Activated CD8-positive, alpha-beta T cell treated with anti-CD3 and anti-CD28 coated beads for 36 hours (primary cell): Measurements from ENCODE around the gene RIMBP2. TPM values are rescaled to one million over a fixed set of nuclear protein-coding genes. Genes with fewer than 3 reads are reported as not detected.
"Not testable (repeated sequence)": the region's sequence is repeated elsewhere in the genome, so short reads cannot be mapped to it uniquely, and the experiment has no call there.

Source experiments
- ATAC-seq: fragments of 200-7000 bp; cut with Tn5 transposase; one replicate; pipeline ENCODE4 v1.10.0; 2021; ENCODE audit warnings: mild to moderate bottlenecking, moderate library complexity
- CTCF ChIA-PET: fragments of 350-600 bp; sonication (Branson Sonifier 250); formaldehyde crosslinking; loops from one replicate; lab custom pipeline; 2021; ENCODE audit warnings: antibody characterized with exemption; lab: Charles Lee
- POLR2A ChIA-PET: fragments of 350-600 bp; sonication (Branson Sonifier 250); formaldehyde crosslinking; loops from one replicate; lab custom pipeline; 2021; ENCODE audit warnings: antibody characterized with exemption; lab: Charles Lee
- DNase-seq: peaks from one replicate; pipeline ENCODE4 v3.0.0-alpha.2; 2020
- H3K27ac Mint-ChIP-seq: one replicate; pipeline ENCODE4 v1.8.0; 2021; ENCODE audit warnings: mild to moderate bottlenecking, mixed read lengths
- H3K27me3 Mint-ChIP-seq: one replicate; pipeline ENCODE4 v1.8.0; 2021; ENCODE audit warnings: mixed read lengths
- H3K36me3 Mint-ChIP-seq: one replicate; pipeline ENCODE4 v1.8.0; 2021; ENCODE audit warnings: low read depth, mixed read lengths
- H3K4me1 Mint-ChIP-seq: one replicate; pipeline ENCODE4 v1.8.0; 2021; ENCODE audit warnings: low read depth, mixed read lengths
- H3K4me3 Mint-ChIP-seq: one replicate; pipeline ENCODE4 v1.8.0; 2021; ENCODE audit warnings: mild to moderate bottlenecking, moderate library complexity, mixed read lengths
- H3K9me3 Mint-ChIP-seq: one replicate; pipeline ENCODE4 v1.8.0; 2021; ENCODE audit warnings: mixed read lengths
- intact Hi-C: fragments of 100-400 bp; cut with micrococcal nuclease; formaldehyde crosslinking; loops from one replicate; pipeline ENCODE4 v1.10.0; 2022
- total RNA-seq, 2 experiments: library from RNA; stranded (reverse); gene quantifications; one replicate each; pipeline ENCODE4 v1.2.3, GENCODE V29; 2021
- TF ChIP-seq, protein P1 (sequence below): fragments of 200-600 bp; IDR thresholded peaks from one replicate; pipeline ENCODE4 v1.8.0; 2022; ENCODE audit warnings: antibody characterized with exemption, mild to moderate bottlenecking

Gene RIMBP2
- total RNA-seq, 2 experiments from 2014 or later: not detected

DNA sequence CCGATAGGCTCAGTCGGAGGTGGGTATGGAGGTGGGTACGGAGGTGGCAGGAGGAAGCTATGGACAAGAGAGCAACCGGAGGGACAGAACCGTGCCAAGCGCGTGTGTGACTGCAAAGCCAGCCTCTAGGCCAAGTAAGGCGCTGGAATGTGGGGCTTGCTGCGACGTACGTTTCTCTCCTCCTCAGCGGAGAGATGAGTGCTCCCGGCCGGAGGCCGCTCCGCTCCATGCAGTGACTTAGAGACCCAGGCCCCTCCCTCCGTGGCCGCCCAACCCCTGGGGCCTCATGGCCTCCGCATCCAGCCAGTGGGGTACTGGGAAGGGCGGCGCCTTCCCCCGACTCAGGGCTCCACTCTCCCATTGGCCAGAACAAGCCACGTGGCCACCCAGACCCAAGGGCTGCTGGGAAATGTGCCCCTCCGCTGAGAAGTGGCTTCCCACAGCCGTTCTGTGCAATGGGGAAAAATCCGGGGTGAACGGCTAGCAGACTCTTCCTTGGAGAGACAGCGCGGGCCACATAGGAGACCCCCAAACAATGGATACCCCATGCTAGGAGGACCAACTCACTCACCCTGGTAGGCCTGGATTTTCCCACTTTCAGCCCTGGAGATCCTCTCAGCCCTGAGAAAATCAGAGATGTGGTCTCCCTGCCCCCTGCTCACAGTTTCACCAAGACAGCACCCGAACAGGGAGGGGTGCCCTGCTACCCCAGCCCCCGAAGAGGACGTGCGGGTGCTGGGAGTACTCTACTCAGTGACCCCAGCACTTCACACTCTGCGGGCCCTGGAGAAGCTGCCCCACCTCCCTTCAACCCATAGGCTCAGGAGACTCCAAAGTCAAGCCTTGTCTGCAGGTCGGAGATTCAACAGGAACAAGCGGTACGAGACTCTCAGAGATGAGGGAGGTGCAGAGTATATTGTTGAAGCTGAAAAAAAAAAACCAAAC, 66.7 kb downstream of the RIMBP2 start:
- no peaks in the 10 kb centered on the region for H3K4me1 Mint-ChIP-seq
- ChIA-PET POLR2A (no interaction called here), CTCF (no interaction called here)
- no peaks in the 10 kb centered on the region for H3K9me3 Mint-ChIP-seq
- ATAC-seq: no peak
- H3K36me3 Mint-ChIP-seq: no peaks in the 10 kb centered on the region
- intact Hi-C loops: no loop called here
- no peak overlapping the region for H3K4me3 Mint-ChIP-seq
- DNase-seq: no peak
- TF ChIP-seq, protein P1, sequence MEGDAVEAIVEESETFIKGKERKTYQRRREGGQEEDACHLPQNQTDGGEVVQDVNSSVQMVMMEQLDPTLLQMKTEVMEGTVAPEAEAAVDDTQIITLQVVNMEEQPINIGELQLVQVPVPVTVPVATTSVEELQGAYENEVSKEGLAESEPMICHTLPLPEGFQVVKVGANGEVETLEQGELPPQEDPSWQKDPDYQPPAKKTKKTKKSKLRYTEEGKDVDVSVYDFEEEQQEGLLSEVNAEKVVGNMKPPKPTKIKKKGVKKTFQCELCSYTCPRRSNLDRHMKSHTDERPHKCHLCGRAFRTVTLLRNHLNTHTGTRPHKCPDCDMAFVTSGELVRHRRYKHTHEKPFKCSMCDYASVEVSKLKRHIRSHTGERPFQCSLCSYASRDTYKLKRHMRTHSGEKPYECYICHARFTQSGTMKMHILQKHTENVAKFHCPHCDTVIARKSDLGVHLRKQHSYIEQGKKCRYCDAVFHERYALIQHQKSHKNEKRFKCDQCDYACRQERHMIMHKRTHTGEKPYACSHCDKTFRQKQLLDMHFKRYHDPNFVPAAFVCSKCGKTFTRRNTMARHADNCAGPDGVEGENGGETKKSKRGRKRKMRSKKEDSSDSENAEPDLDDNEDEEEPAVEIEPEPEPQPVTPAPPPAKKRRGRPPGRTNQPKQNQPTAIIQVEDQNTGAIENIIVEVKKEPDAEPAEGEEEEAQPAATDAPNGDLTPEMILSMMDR: no peak
- H3K27ac Mint-ChIP-seq: no peak overlapping the region
- no peaks in the 10 kb centered on the region for H3K27me3 Mint-ChIP-seq

DNA sequence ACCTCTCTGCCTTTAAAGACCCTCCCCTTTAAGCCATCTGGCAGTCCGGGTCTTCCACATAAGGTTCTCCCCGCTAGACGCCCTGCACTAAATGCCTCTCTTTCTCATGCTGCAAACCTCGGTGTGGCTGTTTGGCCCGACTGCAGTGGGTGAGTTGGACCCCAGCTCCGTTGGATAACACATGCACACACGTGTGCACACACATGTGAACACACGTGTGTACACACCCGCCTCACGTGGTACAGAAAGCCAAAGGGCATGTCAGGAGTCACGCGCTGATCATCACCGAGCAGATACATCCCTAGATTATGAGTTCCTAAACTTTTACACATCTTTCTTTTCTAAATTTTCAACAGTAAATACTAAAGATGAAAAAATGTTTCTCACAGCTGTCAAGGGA, 68.3 kb downstream of the RIMBP2 start:
- H3K36me3 Mint-ChIP-seq: no peaks in the 10 kb centered on the region

DNA sequence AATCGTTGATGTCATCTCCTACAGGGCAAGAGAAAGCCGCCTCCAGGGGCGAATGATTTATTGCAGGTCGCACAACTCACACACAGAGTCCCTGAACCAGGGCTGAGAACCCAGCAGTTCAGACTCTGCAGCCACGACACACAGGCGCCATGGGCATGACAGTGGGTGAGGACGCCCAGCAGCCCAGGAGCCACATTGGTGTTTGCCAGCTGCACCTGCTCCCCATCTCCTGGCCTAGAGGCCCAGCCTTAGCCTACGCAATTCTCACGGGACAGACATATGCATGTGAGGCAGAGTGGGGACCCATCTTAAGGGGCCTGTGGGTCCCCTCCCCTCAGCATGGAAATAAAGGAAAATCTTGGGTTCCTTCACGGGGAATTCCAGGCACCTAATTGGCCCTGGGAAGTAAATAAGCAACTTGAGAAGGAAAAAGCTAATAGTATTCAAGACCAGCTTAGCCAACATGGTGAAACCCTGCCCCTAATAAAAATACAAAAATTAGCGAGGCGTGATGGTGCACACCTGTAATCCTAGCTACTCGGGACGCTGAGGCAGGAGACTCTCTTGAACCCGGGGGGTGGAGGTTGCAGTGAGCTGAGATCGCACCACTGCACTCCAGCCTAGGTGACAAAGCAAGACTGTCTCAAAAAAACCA, 69.3 kb downstream of the RIMBP2 start:
- Mint-ChIP-seq H3K27me3 (no peaks in the 10 kb centered on the region), H3K27ac (no peak overlapping the region), H3K4me1 (no peaks in the 10 kb centered on the region), H3K36me3 (no peaks in the 10 kb centered on the region), H3K9me3 (no peaks in the 10 kb centered on the region), H3K4me3 (no peak overlapping the region)
- no peak for ATAC-seq
- no peak for DNase-seq
- TF ChIP-seq, protein P1: no peak
- ChIA-PET POLR2A (no interaction called here), CTCF (interaction anchor here (1.0 kb wide), 1 partner anchor 105 kb away, joined by 3 read pairs; no protein-coding TSS in a partner anchor)
- intact Hi-C loops: no loop called here

More for the DNA sequence above, 68.3 kb downstream of the RIMBP2 start:
- Mint-ChIP-seq H3K4me1 (no peaks in the 10 kb centered on the region), H3K27me3 (no peaks in the 10 kb centered on the region), H3K4me3 (no peak overlapping the region), H3K9me3 (no peaks in the 10 kb centered on the region), H3K27ac (no peak overlapping the region)
- TF ChIP-seq, protein P1: no peak
- ATAC-seq: no peak
- ChIA-PET POLR2A (no interaction called here), CTCF (no interaction called here)
- intact Hi-C loops: no loop called here
- DNase-seq: no peak

DNA sequence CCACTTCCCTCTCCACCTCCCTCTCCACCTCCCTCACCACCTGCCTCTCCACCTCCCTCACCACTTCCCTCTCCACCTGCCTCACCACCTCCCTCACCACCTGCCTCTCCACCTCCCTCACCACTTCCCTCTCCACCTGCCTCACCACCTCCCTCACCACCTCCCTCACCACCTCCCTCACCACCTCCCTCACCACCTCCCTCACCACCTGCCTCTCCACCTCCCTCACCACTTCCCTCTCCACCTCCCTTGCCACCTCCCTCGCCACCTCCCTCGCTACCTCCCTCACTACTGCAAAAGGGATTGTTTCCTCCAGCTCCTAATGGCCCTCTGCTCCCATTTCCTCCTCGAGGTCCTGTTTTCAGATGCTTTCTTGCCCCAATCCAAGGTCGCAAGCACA, 69.9 kb downstream of the RIMBP2 start:
- H3K27me3 Mint-ChIP-seq, DNase-seq, H3K4me3 Mint-ChIP-seq, POLR2A ChIA-PET, intact Hi-C loops, H3K9me3 Mint-ChIP-seq, H3K4me1 Mint-ChIP-seq, H3K36me3 Mint-ChIP-seq, ATAC-seq, H3K27ac Mint-ChIP-seq, CTCF ChIA-PET: not testable (repeated sequence)

DNA sequence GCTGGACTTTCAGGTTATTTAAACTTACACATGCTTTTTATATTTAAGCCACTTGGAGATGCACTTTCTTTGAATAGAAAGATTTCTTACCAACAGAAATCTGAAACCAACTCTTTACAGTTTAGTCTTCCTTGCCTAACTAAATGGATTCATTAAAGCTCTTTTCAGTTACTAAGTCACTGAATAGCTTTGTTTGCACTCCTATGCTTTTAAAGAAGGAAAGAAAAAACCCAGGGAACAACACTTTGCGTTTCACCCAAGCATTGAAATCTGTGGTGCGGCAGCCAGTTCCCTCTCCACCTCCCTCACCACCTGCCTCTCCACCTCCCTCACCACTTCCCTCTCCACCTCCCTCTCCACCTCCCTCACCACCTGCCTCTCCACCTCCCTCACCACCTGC, 70.3 kb downstream of the RIMBP2 start:
- no peak overlapping the region for H3K27ac Mint-ChIP-seq
- no peak for DNase-seq
- H3K4me1 Mint-ChIP-seq: no peaks in the 10 kb centered on the region
- TF ChIP-seq, protein P1: no peak
- intact Hi-C loops: no loop called here
- POLR2A ChIA-PET: no interaction called here
- no peaks in the 10 kb centered on the region for H3K9me3 Mint-ChIP-seq
- H3K27me3 Mint-ChIP-seq: no peaks in the 10 kb centered on the region
- ATAC-seq: no peak
- H3K36me3 Mint-ChIP-seq: no peaks in the 10 kb centered on the region
- no peak overlapping the region for H3K4me3 Mint-ChIP-seq
- CTCF ChIA-PET: no interaction called here
